Measurements from ENCODE around the gene KRT6B.

DNA sequence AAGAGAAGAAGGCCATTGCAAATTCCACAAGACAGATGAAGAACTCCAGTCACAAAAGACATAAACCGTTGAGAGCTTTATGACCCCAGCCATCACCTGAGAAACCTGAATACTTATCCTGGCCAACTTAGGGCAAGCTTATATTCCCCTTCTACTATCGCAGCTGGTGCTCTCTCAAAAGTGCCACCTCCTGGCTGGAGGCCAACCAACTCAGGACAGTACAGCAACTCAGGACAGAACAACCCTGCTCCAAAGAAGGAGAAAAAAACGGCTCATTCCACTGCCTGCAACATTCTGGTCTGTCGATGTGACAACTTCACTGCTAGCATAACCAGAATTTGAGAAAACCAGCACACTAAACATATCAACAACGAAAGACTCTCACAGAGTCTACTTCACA lies 9.7 kb upstream of the KRT6B start:
- no peak for TF ChIP-seq POLR2A (IDR thresholded peaks at IDR 0.05; ENCODE audit: extremely low read depth, insufficient read length)
- TF ChIP-seq CTCF (IDR thresholded peaks at IDR 0.05; ENCODE audit: low read depth, low read length): no peak
- no peak for TF ChIP-seq MYC (IDR thresholded peaks at IDR 0.05; ENCODE audit: low read depth, low read length)
- no peak for TF ChIP-seq MAX (IDR thresholded peaks at IDR 0.05; ENCODE audit: low read depth, low read length)
